Prostate gland (tissue), 2 donors: Measurements from ENCODE around the gene PLCB4.

Experiments used
- POLR2A ChIP-seq: fragments of 450-650 bp; IDR thresholded peaks from one replicate; pipeline ENCODE4 v1.6.1; 2016; ENCODE audit warnings: antibody characterized with exemption, mild to moderate bottlenecking
- TF ChIP-seq, protein P1 (sequence below), 4 experiments: fragments of 200-600 bp in 2 of 4; fragments of 450-650 bp in 2 of 4; sonication (generic) in 2 of 4; IDR thresholded peaks; 1 replicate in 3 of 4; 2 replicates in 1 of 4; pipeline ENCODE4 v1.5.1; 2016 to 2019; ENCODE audit warnings: antibody characterized with exemption in 4 of 4, mild to moderate bottlenecking in 2 of 4, moderate library complexity in 2 of 4

DNA sequence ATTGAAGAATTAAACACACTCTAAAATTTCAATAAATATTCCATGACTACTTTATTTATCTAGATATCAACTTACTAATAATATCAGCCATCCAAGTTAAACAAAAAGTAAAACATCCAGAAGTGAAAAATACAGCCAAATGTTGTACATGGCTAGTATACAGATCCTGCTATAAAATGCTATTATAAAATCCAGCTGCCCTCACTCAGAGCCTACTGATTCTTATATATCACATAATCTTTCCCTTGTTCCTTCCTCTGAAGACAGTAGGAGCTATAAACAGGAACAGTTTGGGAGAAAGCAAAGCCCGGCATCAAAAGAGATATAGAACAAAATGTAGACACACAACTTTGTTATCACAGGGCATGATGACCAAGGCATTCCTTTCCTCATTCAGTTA is 212.9 kb downstream of the PLCB4 start:
- TF ChIP-seq POLR2A = no peak
- TF ChIP-seq, protein P1, sequence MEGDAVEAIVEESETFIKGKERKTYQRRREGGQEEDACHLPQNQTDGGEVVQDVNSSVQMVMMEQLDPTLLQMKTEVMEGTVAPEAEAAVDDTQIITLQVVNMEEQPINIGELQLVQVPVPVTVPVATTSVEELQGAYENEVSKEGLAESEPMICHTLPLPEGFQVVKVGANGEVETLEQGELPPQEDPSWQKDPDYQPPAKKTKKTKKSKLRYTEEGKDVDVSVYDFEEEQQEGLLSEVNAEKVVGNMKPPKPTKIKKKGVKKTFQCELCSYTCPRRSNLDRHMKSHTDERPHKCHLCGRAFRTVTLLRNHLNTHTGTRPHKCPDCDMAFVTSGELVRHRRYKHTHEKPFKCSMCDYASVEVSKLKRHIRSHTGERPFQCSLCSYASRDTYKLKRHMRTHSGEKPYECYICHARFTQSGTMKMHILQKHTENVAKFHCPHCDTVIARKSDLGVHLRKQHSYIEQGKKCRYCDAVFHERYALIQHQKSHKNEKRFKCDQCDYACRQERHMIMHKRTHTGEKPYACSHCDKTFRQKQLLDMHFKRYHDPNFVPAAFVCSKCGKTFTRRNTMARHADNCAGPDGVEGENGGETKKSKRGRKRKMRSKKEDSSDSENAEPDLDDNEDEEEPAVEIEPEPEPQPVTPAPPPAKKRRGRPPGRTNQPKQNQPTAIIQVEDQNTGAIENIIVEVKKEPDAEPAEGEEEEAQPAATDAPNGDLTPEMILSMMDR (IDR thresholded peaks at IDR 0.05) = no peak
